OCI-LY1 (cell line): ENCODE measurements around the gene MT3.
"Not testable (repeated sequence)": the region's sequence is repeated elsewhere in the genome, so short reads cannot be mapped to it uniquely, and the experiment has no call there.

Source experiments
- CTCF ChIP-seq: fragments of 200-600 bp; sonication (generic), shearing (Covaris generic); IDR thresholded peaks from 2 replicates; pipeline ENCODE4 v1.5.1; 2017; ENCODE audit warnings: mild to moderate bottlenecking, antibody characterized with exemption, low read length, moderate library complexity, mixed read lengths
- EZH2 ChIP-seq: fragments of 200-600 bp; sonication (generic), shearing (Covaris generic); IDR thresholded peaks from 2 replicates; pipeline ENCODE4 v1.8.0; 2017; ENCODE audit warnings: borderline replicate concordance, mixed run types, mild to moderate bottlenecking, antibody characterized with exemption, low read length, moderate library complexity, mixed read lengths

GRCh38 chr16:56623184-56623583 is 33.9 kb downstream of the MT3 start:
- not testable (repeated sequence) for TF ChIP-seq CTCF, EZH2
